B cell (primary cell): ENCODE data around the gene LDHA. TPM values are rescaled to one million over a fixed set of nuclear protein-coding genes. Genes with fewer than 3 reads are reported as not detected.

Experiments
- ATAC-seq: fragments of 200-7000 bp; cut with Tn5 transposase; one replicate; pipeline ENCODE4 v1.10.0; 2021; ENCODE audit warnings: low read depth, mild to moderate bottlenecking, moderate number of reproducible peaks, moderate library complexity
- CTCF ChIA-PET: fragments of 350-600 bp; sonication (Branson Sonifier 250); formaldehyde crosslinking; loops from one replicate; lab custom pipeline; 2021; ENCODE audit warnings: antibody characterized with exemption, inconsistent platforms; lab: Charles Lee
- POLR2A ChIA-PET: fragments of 350-600 bp; sonication (Branson Sonifier 250); formaldehyde crosslinking; loops from one replicate; lab custom pipeline; 2021; ENCODE audit warnings: antibody characterized with exemption; lab: Charles Lee
- DNase-seq: peaks from one replicate; pipeline ENCODE4 v3.0.0; 2013
- H2AFZ ChIP-seq: 2 replicates; pipeline ENCODE4 v1.6.1; 2012; ENCODE audit warnings: mild to moderate bottlenecking, low read depth, low read length; ENCODE audit not compliant: insufficient read depth, poor library complexity, severe bottlenecking
- H3K27ac ChIP-seq, 2 donors: 1 replicate in 1 of 2; 2 replicates in 1 of 2; pipeline ENCODE4 v1.5.1; 2012 to 2013; ENCODE audit warnings: low read length in 2 of 2, mild to moderate bottlenecking in 2 of 2, moderate library complexity in 1 of 2
- H3K27me3 ChIP-seq, 4 experiments: fragments of 200-600 bp in 1 of 4; sonication (generic) in 1 of 4; replicated peaks in 1 of 4; 1 replicate in 2 of 4; 2 replicates in 2 of 4; pipeline versions ENCODE4 v1.6.1 to v1.7.0; 2013 to 2016; ENCODE audit warnings: low read length in 3 of 4, mild to moderate bottlenecking in 2 of 4, mixed read lengths in 1 of 4, moderate library complexity in 1 of 4; ENCODE audit not compliant: insufficient read depth in 4 of 4, control insufficient read depth in 3 of 4; ENCODE audit errors: control extremely low read depth in 1 of 4
- H3K36me3 ChIP-seq, 2 experiments: replicated peaks in 1 of 2; 1 replicate in 1 of 2; 2 replicates in 1 of 2; pipeline versions ENCODE4 v1.6.1 to v1.7.1; 2013; ENCODE audit warnings: low read length in 1 of 2; ENCODE audit not compliant: insufficient read depth in 2 of 2, control insufficient read depth in 1 of 2; ENCODE audit errors: control extremely low read depth in 1 of 2, extremely low read depth in 1 of 2
- H3K4me1 ChIP-seq, 2 donors: fragments of 200-600 bp in 1 of 2; sonication (generic) in 1 of 2; 1 replicate in 1 of 2; 2 replicates in 1 of 2; pipeline versions ENCODE4 v1.5.1 to v1.6.1; 2013 to 2017; ENCODE audit warnings: low read length in 2 of 2; ENCODE audit not compliant: control insufficient read depth in 2 of 2, insufficient read depth in 2 of 2
- H3K4me2 ChIP-seq: replicated peaks from 2 replicates; pipeline ENCODE3; 2012; ENCODE audit warnings: mild to moderate bottlenecking, low read depth, low read length; ENCODE audit not compliant: poor library complexity, severe bottlenecking
- H3K4me3 ChIP-seq, 5 experiments: fragments of 200-600 bp in 1 of 5; sonication (generic) in 1 of 5; 1 replicate in 3 of 5; 2 replicates in 2 of 5; pipeline versions ENCODE4 v1.5.1 to v1.7.0; 2011 to 2016; ENCODE audit warnings: low read length in 4 of 5, mild to moderate bottlenecking in 4 of 5, low read depth in 2 of 5, control low read depth in 1 of 5, moderate library complexity in 1 of 5; ENCODE audit not compliant: insufficient read depth in 1 of 5; ENCODE audit errors: control extremely low read depth in 1 of 5, extremely low read depth in 1 of 5
- H3K79me2 ChIP-seq: fragments of 200-600 bp; sonication (generic); one replicate; pipeline ENCODE4 v1.6.0; 2016; ENCODE audit warnings: low read length; ENCODE audit not compliant: control insufficient read depth, insufficient read depth
- H3K9ac ChIP-seq: fragments of 200-600 bp; sonication (generic); 2 replicates; pipeline ENCODE4 v1.6.1; 2017; ENCODE audit warnings: mild to moderate bottlenecking, low read length, moderate library complexity
- H3K9me3 ChIP-seq, 3 donors: one replicate each; pipeline versions ENCODE4 v1.6.1 to v1.7.1; 2013; ENCODE audit warnings: low read length in 2 of 3; ENCODE audit not compliant: control insufficient read depth in 2 of 3, insufficient read depth in 1 of 3; ENCODE audit errors: control extremely low read depth in 1 of 3
- H4K20me1 ChIP-seq: 2 replicates; pipeline ENCODE4 v1.6.0; 2012; ENCODE audit warnings: mild to moderate bottlenecking, low read length; ENCODE audit not compliant: insufficient read depth, control insufficient read depth, poor library complexity, severe bottlenecking
- H3K27ac Mint-ChIP-seq: one replicate; pipeline ENCODE4 v1.8.0; 2021; ENCODE audit warnings: mixed read lengths
- H3K27me3 Mint-ChIP-seq: one replicate; pipeline ENCODE4 v1.8.0; 2021; ENCODE audit warnings: mixed read lengths
- H3K4me1 Mint-ChIP-seq: one replicate; pipeline ENCODE4 v1.8.0; 2021; ENCODE audit warnings: mixed read lengths
- H3K4me3 Mint-ChIP-seq: one replicate; pipeline ENCODE4 v1.8.0; 2021; ENCODE audit warnings: mixed read lengths
- H3K9me3 Mint-ChIP-seq: one replicate; pipeline ENCODE4 v1.8.0; 2022; ENCODE audit warnings: mixed read lengths; ENCODE audit not compliant: insufficient read depth
- CTCF ChIP-seq: fragments of 200-600 bp; IDR thresholded peaks from one replicate; pipeline ENCODE4 v1.8.0; 2022; ENCODE audit warnings: antibody characterized with exemption, mild to moderate bottlenecking
- EZH2 ChIP-seq: IDR thresholded peaks from 2 replicates; pipeline ENCODE4 v1.6.1; 2012; ENCODE audit warnings: borderline replicate concordance, low read depth, mild to moderate bottlenecking, moderate library complexity, low read length; ENCODE audit not compliant: insufficient read depth, poor library complexity, severe bottlenecking
- WGBS: methylation state at CpG from one replicate; pipeline ENCODE4 v1.1.5; 2013; ENCODE audit warnings: missing lambda C conversion rate; ENCODE audit not compliant: insufficient coverage; 5-methylcytosine and 5-hydroxymethylcytosine counted together
- intact Hi-C: fragments of 100-400 bp; cut with micrococcal nuclease; formaldehyde crosslinking; loops from one replicate; pipeline ENCODE4 v1.10.0; 2022
- polyA plus RNA-seq: library from polyadenylated mRNA; depleted of rRNA; stranded (reverse); fragments of >200 nt; gene quantifications from 2 replicates; pipeline ENCODE4 v1.2.3, GENCODE V29; 2012
- total RNA-seq, 2 donors: library from RNA; stranded (reverse); fragments of 120-200 nt in 1 of 2; gene quantifications; 1 replicate in 1 of 2; 2 replicates in 1 of 2; pipeline versions ENCODE4 v1.2.3 to v1.2.4, GENCODE V29; 2013 to 2022

Gene LDHA
- total and polyA plus RNA-seq, 2 donors (not counting 1 experiment from before 2014, with no cell fraction given) = 91.2 to 113 TPM

- H3K4me3 Mint-ChIP-seq = no peak overlapping the region
- Histone ChIP-seq H4K20me1 (no peaks in the 10 kb centered on the region), H3K4me1 (no peaks in the 10 kb centered on the region), H3K27me3 (peaks cover 0 to 2% (median 0%) of the 10 kb centered on the region in 4 experiments), H3K4me2 (no peak overlapping the region), H3K4me3 (no peak overlapping the region), H3K9me3 (no peaks in the 10 kb centered on the region), H3K36me3 (no peaks in the 10 kb centered on the region), H3K9ac (no peak overlapping the region), H3K27ac (no peak overlapping the region), H2AFZ (no peak overlapping the region), H3K79me2 (no peaks in the 10 kb centered on the region)
- H3K27me3 Mint-ChIP-seq = peaks cover 8% of the 10 kb centered on the region
- DNase-seq (no peak), ATAC-seq (no peak)
- H3K4me1 Mint-ChIP-seq = peaks cover 3% of the 10 kb centered on the region
- ChIA-PET POLR2A (no interaction called here), CTCF (no interaction called here)
- no CpG with 5 or more reads among the region's 4 CpGs for WGBS
- intact Hi-C loops = no loop called here
- TF ChIP-seq CTCF (no peak), EZH2 (no peak)
- no peak overlapping the region for H3K27ac Mint-ChIP-seq
- H3K9me3 Mint-ChIP-seq = no peaks in the 10 kb centered on the region
Observed at GRCh38 chr11:18427240-18427639, 32.9 kb downstream of the LDHA start.

- Histone ChIP-seq H3K27ac (no peak overlapping the region), H2AFZ (no peak overlapping the region), H4K20me1 (no peaks in the 10 kb centered on the region), H3K9me3 (no peaks in the 10 kb centered on the region), H3K9ac (no peak overlapping the region), H3K36me3 (no peaks in the 10 kb centered on the region), H3K4me2 (no peak overlapping the region), H3K4me1 (no peaks in the 10 kb centered on the region), H3K4me3 (no peak overlapping the region), H3K27me3 (peaks cover 0 to 2% (median 0%) of the 10 kb centered on the region in 4 experiments), H3K79me2 (no peaks in the 10 kb centered on the region)
- intact Hi-C loops = no loop called here
- no peaks in the 10 kb centered on the region for H3K9me3 Mint-ChIP-seq
- 93% methylated on average over 4 of the region's 5 CpGs for WGBS
- H3K4me1 Mint-ChIP-seq = peaks cover 3% of the 10 kb centered on the region
- peaks cover 4% of the 10 kb centered on the region for H3K27me3 Mint-ChIP-seq
- ChIA-PET CTCF (no interaction called here), POLR2A (no interaction called here)
- H3K27ac Mint-ChIP-seq = no peak overlapping the region
- ATAC-seq (no peak), DNase-seq (no peak)
- H3K4me3 Mint-ChIP-seq = no peak overlapping the region
- TF ChIP-seq EZH2 = no peak
- TF ChIP-seq CTCF = no peak
Observed at GRCh38 chr11:18429332-18429731, 35.0 kb downstream of the LDHA start.
